ENCODE measurements around the gene COL20A1. TPM values are rescaled to one million over a fixed set of nuclear protein-coding genes. Genes with fewer than 3 reads are reported as not detected.

The COL20A1 gene
- total and polyA plus RNA-seq, 2 experiments from 2014 or later: 1.4 TPM; not detected in 1

DNA sequence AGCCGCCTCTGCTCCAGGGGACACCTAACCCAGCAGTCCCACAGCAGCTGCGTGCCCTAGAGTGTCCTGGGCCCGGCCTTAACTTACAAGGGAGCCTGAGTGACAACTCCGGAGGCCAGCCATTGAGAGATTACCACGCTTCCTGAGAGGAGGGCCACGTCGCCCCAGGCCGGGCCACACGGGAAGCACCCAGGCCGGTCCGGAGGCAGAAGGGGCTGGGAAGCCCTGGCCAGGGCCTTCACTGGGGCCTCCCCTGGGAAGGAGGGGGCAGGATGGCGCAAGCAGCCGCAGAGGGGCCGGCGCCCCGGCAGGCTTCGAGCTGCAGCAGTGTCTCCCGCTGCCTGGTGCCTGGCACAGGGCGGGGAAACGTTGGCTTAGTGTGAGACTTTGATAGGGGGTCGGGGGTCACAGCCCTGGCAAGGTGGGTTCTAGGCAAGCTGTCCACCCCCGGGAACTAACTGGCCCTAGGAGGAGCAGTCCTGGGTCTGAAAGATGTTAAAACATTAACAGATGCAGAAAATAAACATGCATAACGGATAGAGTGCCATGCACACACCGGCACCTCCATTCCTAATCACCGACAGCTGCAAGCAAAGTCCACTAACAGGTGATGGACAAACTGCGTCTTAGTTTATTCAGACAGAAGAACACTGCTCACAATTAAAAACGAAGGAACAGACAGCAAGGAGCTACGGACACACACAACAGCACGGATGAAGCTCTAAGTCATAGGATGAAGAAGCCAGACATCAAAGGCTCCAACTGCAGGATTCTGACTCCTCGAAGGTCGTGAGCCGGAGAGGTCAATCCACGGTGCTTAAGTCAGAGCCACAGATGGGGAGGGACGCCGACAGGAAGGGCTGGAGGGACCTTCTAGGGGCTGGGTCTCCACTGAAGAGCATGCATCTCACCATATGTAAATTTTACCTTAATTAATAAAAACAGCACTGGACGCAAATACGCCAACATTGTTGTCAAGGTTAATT is 50.8 kb downstream of the COL20A1 start:
- Histone ChIP-seq H3K36me3 (no peaks in the 10 kb centered on the region), H3K4me1 (ENCODE audit: low read depth) (no peaks in the 10 kb centered on the region), H3K27me3 (no peaks in the 10 kb centered on the region), H3K4me3 (no peak overlapping the region), H3K9me3 (ENCODE audit: low read depth) (no peaks in the 10 kb centered on the region), H3K27ac (no peak overlapping the region)
- TF ChIP-seq, protein P1, sequence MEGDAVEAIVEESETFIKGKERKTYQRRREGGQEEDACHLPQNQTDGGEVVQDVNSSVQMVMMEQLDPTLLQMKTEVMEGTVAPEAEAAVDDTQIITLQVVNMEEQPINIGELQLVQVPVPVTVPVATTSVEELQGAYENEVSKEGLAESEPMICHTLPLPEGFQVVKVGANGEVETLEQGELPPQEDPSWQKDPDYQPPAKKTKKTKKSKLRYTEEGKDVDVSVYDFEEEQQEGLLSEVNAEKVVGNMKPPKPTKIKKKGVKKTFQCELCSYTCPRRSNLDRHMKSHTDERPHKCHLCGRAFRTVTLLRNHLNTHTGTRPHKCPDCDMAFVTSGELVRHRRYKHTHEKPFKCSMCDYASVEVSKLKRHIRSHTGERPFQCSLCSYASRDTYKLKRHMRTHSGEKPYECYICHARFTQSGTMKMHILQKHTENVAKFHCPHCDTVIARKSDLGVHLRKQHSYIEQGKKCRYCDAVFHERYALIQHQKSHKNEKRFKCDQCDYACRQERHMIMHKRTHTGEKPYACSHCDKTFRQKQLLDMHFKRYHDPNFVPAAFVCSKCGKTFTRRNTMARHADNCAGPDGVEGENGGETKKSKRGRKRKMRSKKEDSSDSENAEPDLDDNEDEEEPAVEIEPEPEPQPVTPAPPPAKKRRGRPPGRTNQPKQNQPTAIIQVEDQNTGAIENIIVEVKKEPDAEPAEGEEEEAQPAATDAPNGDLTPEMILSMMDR (IDR thresholded peaks at IDR 0.05; ENCODE audit: low read depth, low read length): no peak
- no peak for DNase-seq (ENCODE audit: low read depth in 1 of 2, low spot score in 1 of 2)

DNA sequence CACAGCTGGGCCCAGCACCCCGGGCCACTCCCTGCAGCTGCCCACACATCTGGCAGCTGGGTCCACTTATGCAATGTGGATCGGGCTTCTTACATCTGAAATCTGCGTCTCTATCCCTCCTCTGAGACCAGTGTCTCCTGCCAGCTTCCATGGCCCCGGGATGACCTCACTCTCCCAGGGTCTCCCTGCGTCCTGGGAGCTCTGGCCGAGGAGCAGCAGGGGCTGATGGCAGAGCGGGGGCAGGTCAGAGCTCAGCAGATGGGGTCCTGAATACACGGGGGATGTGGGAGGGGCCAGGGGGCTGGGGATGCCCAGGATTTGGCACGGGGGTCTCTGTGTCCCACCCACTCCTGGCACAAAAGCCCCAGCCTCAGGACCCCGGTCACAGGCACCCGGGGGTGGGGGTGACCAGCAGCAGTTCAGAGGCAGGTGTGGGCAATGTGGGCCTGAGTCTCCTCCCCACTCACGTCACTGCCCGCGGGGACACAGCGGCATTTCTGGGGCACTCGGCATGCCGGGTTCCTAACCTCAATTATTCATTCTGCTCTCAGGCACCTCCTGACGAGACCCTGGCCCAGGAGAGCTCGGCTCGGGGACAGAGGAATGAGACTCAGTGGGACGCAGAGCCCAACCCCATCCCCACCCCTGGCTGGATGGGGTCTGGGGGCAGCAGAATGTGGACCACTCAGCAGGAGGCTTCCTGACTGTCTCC is 51.8 kb downstream of the COL20A1 start:
- no peak overlapping the region for H3K27ac ChIP-seq
- TF ChIP-seq, protein P1 (IDR thresholded peaks at IDR 0.05; ENCODE audit: low read depth, low read length): no peak

DNA sequence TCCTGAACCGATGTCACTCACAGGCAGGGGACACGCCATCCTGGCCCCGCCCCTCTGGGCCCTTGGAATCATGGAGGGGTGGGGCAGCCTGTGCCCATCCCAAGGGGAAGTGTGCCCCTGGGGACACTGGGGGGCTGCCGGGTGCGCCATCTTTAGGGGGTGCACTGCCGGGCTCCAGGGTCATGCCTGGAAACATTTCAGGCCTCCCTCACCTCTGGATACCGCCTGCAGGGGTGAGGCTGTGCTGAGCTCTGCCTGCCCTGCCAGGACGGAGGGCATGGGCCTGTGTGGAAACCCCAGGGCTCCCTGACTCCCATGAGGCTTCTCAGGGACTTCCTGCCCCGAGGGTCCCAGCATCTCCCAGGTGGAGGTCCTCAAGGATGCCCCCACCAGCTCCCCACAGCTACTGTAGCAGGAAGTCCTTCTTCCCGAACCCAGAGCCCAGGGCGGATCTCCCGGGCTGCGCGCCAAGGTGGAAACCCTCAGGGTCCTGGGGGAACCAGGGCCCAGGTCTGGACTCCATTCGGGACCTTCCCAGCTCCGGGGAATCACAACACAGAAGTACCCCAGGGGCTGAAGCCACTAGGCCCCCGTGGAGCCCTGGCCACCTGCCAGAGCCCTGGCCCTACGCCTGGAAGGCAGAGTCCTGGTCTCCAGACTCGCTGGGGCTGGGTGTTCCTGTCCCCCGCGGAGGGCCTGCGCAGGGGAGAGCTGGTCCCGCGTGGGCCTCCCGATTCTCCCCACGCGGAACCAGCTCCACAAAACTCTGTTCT is 52.5 kb downstream of the COL20A1 start:
- DNase-seq (ENCODE audit: low read depth in 1 of 2, low spot score in 1 of 2): peak in 1 of 2 donors; percentile 36
- no peaks in the 10 kb centered on the region for H3K9me3 ChIP-seq (ENCODE audit: low read depth)
- no peak overlapping the region for H3K4me3 ChIP-seq
- H3K27ac ChIP-seq: no peak overlapping the region
- no peaks in the 10 kb centered on the region for H3K36me3 ChIP-seq
- H3K4me1 ChIP-seq (ENCODE audit: low read depth): no peaks in the 10 kb centered on the region
- H3K27me3 ChIP-seq: no peaks in the 10 kb centered on the region
- TF ChIP-seq, protein P1 (IDR thresholded peaks at IDR 0.05; ENCODE audit: low read depth, low read length): no peak

More for the DNA sequence above, 51.8 kb downstream of the COL20A1 start:
- Histone ChIP-seq H3K4me1 (ENCODE audit: low read depth) (no peaks in the 10 kb centered on the region), H3K4me3 (no peak overlapping the region), H3K9me3 (ENCODE audit: low read depth) (no peaks in the 10 kb centered on the region), H3K36me3 (no peaks in the 10 kb centered on the region), H3K27me3 (no peaks in the 10 kb centered on the region)
- peak in 1 of 2 donors; percentile 69 for DNase-seq (ENCODE audit: low read depth in 1 of 2, low spot score in 1 of 2)

DNA sequence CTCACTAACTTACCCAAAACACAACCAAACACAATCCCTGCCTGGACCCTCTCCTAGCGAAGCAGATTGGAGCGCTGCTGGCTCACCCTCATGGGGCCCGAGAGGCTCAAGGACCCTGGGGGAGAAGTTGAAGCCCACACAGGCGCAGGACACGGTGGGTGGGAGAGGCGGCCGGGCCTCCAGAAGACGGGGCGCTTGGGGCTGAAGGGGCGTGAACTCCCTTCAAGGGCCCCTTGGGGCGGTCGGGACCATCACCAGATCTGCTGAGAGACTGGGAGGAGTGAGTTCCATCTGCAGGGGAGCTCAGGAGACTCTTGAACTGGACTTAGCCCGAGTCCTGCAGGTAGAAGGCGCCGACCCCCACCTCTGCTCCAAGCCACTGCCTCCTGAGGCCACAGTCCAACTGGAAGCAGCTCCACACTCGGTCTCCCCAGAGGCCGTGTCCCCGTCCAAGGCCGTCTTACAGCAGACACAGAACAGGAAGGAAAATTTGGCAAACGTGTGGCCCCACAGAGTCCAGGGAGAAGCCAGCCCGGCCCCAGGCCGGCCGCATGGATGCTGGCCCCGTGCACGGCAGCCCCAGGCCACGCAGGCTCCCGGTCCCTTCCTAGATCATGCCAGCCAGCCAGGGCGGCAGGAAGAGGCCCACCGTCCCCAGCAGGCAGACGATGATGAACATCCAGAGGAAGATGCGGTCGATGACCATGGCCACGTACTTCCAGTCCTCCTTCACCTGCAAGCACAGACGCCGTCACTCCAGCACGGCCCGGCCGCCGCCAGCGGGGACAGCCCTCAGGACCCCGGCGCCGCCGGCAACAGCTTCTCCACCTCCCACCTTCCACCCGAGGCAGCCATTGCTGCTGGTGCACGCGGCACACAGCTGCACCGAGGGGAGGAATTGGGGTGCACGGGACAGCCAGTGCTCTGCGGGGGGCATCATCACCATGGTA is 53.4 kb downstream of the COL20A1 start:
- Histone ChIP-seq H3K4me1 (ENCODE audit: low read depth) (no peaks in the 10 kb centered on the region), H3K27me3 (no peaks in the 10 kb centered on the region), H3K4me3 (no peak overlapping the region), H3K36me3 (no peaks in the 10 kb centered on the region), H3K27ac (no peak overlapping the region), H3K9me3 (ENCODE audit: low read depth) (no peaks in the 10 kb centered on the region)
- DNase-seq (ENCODE audit: low read depth in 1 of 2, low spot score in 1 of 2): no peak
- TF ChIP-seq, protein P1 (IDR thresholded peaks at IDR 0.05; ENCODE audit: low read depth, low read length): no peak
